Naive thymus-derived CD4-positive, alpha-beta T cell (primary cell): ENCODE measurements around the gene SH2D5. TPM values are rescaled to one million over a fixed set of nuclear protein-coding genes. Genes with fewer than 3 reads are reported as not detected.

Experiments
- ATAC-seq: fragments of 150-1000 bp; cut with Tn5 transposase; 2 replicates; pipeline ENCODE4 v1.10.0; 2021; ENCODE audit warnings: mild to moderate bottlenecking, moderate library complexity
- CTCF ChIA-PET: fragments of 350-600 bp; sonication (Branson Sonifier 250); formaldehyde crosslinking; loops from one replicate; lab custom pipeline; 2021; ENCODE audit warnings: antibody characterized with exemption; lab: Charles Lee
- POLR2A ChIA-PET: fragments of 350-600 bp; sonication (Branson Sonifier 250); formaldehyde crosslinking; loops from one replicate; lab custom pipeline; 2021; ENCODE audit warnings: antibody characterized with exemption, inconsistent platforms; lab: Charles Lee
- DNase-seq, 9 donors: peaks; one replicate each; pipeline versions ENCODE4 v3.0.0 to v3.0.0-alpha.2; 2020 to 2022; ENCODE audit warnings: mixed read lengths in 1 of 9
- H3K27ac ChIP-seq: one replicate; pipeline ENCODE4 v1.7.0; 2013; ENCODE audit warnings: mild to moderate bottlenecking, low read depth, low read length, moderate library complexity
- H3K27me3 ChIP-seq, 2 donors: one replicate each; pipeline ENCODE4 v1.7.0; 2013; ENCODE audit warnings: low read length in 2 of 2, mild to moderate bottlenecking in 2 of 2, moderate library complexity in 2 of 2; ENCODE audit not compliant: control insufficient read depth in 2 of 2, insufficient read depth in 2 of 2
- H3K36me3 ChIP-seq, 3 experiments: 1 replicate in 2 of 3; 2 replicates in 1 of 3; pipeline ENCODE4 v1.7.0; 2013; ENCODE audit warnings: low read length in 3 of 3, mild to moderate bottlenecking in 3 of 3, moderate library complexity in 1 of 3; ENCODE audit not compliant: insufficient read depth in 3 of 3, control insufficient read depth in 2 of 3
- H3K4me1 ChIP-seq, 2 donors: one replicate each; pipeline ENCODE4 v1.7.0; 2013; ENCODE audit warnings: low read length in 2 of 2, mild to moderate bottlenecking in 2 of 2, moderate library complexity in 1 of 2; ENCODE audit not compliant: control insufficient read depth in 2 of 2, insufficient read depth in 2 of 2
- H3K4me3 ChIP-seq: 2 replicates; pipeline ENCODE4 v1.7.0; 2013; ENCODE audit warnings: mild to moderate bottlenecking, low read length
- H3K9me3 ChIP-seq, 3 experiments: 1 replicate in 2 of 3; 2 replicates in 1 of 3; pipeline ENCODE4 v1.7.0; 2013; ENCODE audit warnings: low read length in 3 of 3; ENCODE audit not compliant: control insufficient read depth in 2 of 3
- H3K27ac Mint-ChIP-seq, 9 donors: one replicate each; pipeline ENCODE4 v1.8.0; 2020 to 2022; ENCODE audit warnings: mixed read lengths in 9 of 9, mild to moderate bottlenecking in 8 of 9, moderate library complexity in 5 of 9, inconsistent platforms in 2 of 9
- H3K27me3 Mint-ChIP-seq, 5 donors: one replicate each; pipeline ENCODE4 v1.8.0; 2021 to 2022; ENCODE audit warnings: mixed read lengths in 5 of 5, mild to moderate bottlenecking in 1 of 5
- H3K36me3 Mint-ChIP-seq, 5 donors: one replicate each; pipeline ENCODE4 v1.8.0; 2020 to 2022; ENCODE audit warnings: mixed read lengths in 5 of 5, mild to moderate bottlenecking in 3 of 5, inconsistent platforms in 1 of 5
- H3K4me1 Mint-ChIP-seq, 7 donors: one replicate each; pipeline ENCODE4 v1.8.0; 2020 to 2022; ENCODE audit warnings: mixed read lengths in 7 of 7, mild to moderate bottlenecking in 3 of 7, inconsistent platforms in 1 of 7
- H3K4me3 Mint-ChIP-seq, 10 donors: one replicate each; pipeline ENCODE4 v1.8.0; 2020 to 2022; ENCODE audit warnings: mild to moderate bottlenecking in 10 of 10, mixed read lengths in 10 of 10, moderate library complexity in 6 of 10, inconsistent platforms in 2 of 10
- H3K9me3 Mint-ChIP-seq, 11 donors: one replicate each; pipeline ENCODE4 v1.8.0; 2020 to 2022; ENCODE audit warnings: mixed read lengths in 11 of 11, mild to moderate bottlenecking in 4 of 11, inconsistent platforms in 1 of 11, moderate library complexity in 1 of 11
- intact Hi-C, 2 donors: fragments of 100-400 bp; cut with micrococcal nuclease; formaldehyde crosslinking; loops; one replicate each; pipeline ENCODE4 v1.15.1; 2023
- polyA plus RNA-seq, 2 donors: library from polyadenylated mRNA; unstranded; fragments of 300-500 nt; fragmentation: Illumina TruSeq; gene quantifications; one replicate each; pipeline ENCODE4 v1.2.3, GENCODE V29; 2021
- total RNA-seq, 6 experiments: library from RNA in 5 of 6; stranded (reverse) in 5 of 6; gene quantifications; 1 replicate in 5 of 6; 2 replicates in 1 of 6; pipeline ENCODE4 v1.2.3 and lab custom pipeline; 2021 to 2026

The SH2D5 gene
- total RNA-seq = under 1 TPM in 2 of 5 experiments, not detected in 3; 0.35 TPM
- not detected for polyA plus RNA-seq
- not detected for total RNA-seq (lab: John Stamatoyannopoulos, UW)

GRCh38 chr1:20732588-20733359 is at the start of gene SH2D5:
SH2D5 (minus strand) TSS chr1:20732703; CDS start chr1:20728044, 4,659 bp downstream.
- H3K27me3 Mint-ChIP-seq = peaks cover 10 to 49% (median 21%) of the 10 kb centered on the region in 5 donors
- H3K4me1 ChIP-seq = peaks cover 8 to 14% of the 10 kb centered on the region in 2 donors
- CTCF ChIA-PET = no interaction called here
- no peak within 1 kb of the TSS for H3K27ac ChIP-seq
- peak within 1 kb of the TSS; percentile 63 for H3K4me3 ChIP-seq
- DNase-seq (peak in 8 of 9 donors; percentile 21 to 62 (median 47)), ATAC-seq (peak; percentile 85)
- H3K9me3 Mint-ChIP-seq = no peaks in the 10 kb centered on the region
- POLR2A ChIA-PET = no interaction called here
- intact Hi-C loops = loop anchor here (1.0 to 5.0 kb wide), 7 partner anchors 14 to 210 kb away; partner anchors contain the start of genes DDOST (in 1 of the 2), HP1BP3 (in 1 of the 2), KIF17 (in 1 of the 2) and PINK1 (in 1 of the 2)
- peak within 1 kb of the TSS; percentile 86 to 95 (median 88) for H3K4me3 Mint-ChIP-seq
- H3K4me1 Mint-ChIP-seq = peaks cover 10 to 23% (median 17%) of the 10 kb centered on the region in 7 donors
- peaks cover 0 to 9% (median 0%) of the 10 kb centered on the region in 3 experiments for H3K36me3 ChIP-seq
- H3K36me3 Mint-ChIP-seq = peaks cover 0 to 14% (median 0%) of the 10 kb centered on the region in 5 donors
- H3K9me3 ChIP-seq = no peaks in the 10 kb centered on the region
- H3K27ac Mint-ChIP-seq = peak within 1 kb of the TSS in 6 of 9 donors; percentile 28 to 83 (median 60)
- peaks cover 0 to 8% of the 10 kb centered on the region in 2 donors for H3K27me3 ChIP-seq

- POLR2A ChIA-PET = interaction anchor here (0.7 to 0.9 kb wide), 2 partner anchors 10 to 42 kb away, joined by 3 to 4 read pairs; no protein-coding TSS in a partner anchor
- H3K4me1 Mint-ChIP-seq = peaks cover 11 to 46% (median 39%) of the 10 kb centered on the region in 7 donors
- H3K27ac Mint-ChIP-seq = peak overlapping the region in 1 of 9 donors; percentile 41
Observed at GRCh38 chr1:20775700-20776099, 43.2 kb upstream of the SH2D5 start.

GRCh38 chr1:20771780-20772179 is 39.3 kb upstream of the SH2D5 start:
- Histone ChIP-seq H3K4me3 (no peak overlapping the region), H3K36me3 (peaks cover 30 to 92% (median 61%) of the 10 kb centered on the region in 3 experiments), H3K9me3 (no peaks in the 10 kb centered on the region), H3K27me3 (no peaks in the 10 kb centered on the region), H3K4me1 (no peaks in the 10 kb centered on the region), H3K27ac (no peak overlapping the region)
- peaks cover 0 to 21% (median 9%) of the 10 kb centered on the region in 7 donors for H3K4me1 Mint-ChIP-seq
- no peaks in the 10 kb centered on the region for H3K27me3 Mint-ChIP-seq
- no peak overlapping the region for H3K4me3 Mint-ChIP-seq
- ChIA-PET CTCF (no interaction called here), POLR2A (interaction anchor here (1.2 kb wide), 1 partner anchor 15 kb away, joined by 3 read pairs; the partner anchor contains the start of gene HP1BP3)
- H3K27ac Mint-ChIP-seq = peak overlapping the region in 1 of 9 donors; percentile 38
- peaks cover 4 to 42% (median 16%) of the 10 kb centered on the region in 5 donors for H3K36me3 Mint-ChIP-seq
- H3K9me3 Mint-ChIP-seq = no peaks in the 10 kb centered on the region
- DNase-seq (no peak), ATAC-seq (no peak)
- intact Hi-C loops = no loop called here

More at GRCh38 chr1:20775700-20776099, 43.2 kb upstream of the SH2D5 start:
- Histone ChIP-seq H3K4me3 (no peak overlapping the region), H3K9me3 (no peaks in the 10 kb centered on the region), H3K27me3 (no peaks in the 10 kb centered on the region), H3K4me1 (peaks cover 0 to 2% of the 10 kb centered on the region in 2 donors), H3K36me3 (peaks cover 31 to 75% (median 47%) of the 10 kb centered on the region in 3 experiments), H3K27ac (no peak overlapping the region)
- no peak overlapping the region for H3K4me3 Mint-ChIP-seq
- ATAC-seq = no peak
- CTCF ChIA-PET = no interaction called here
- intact Hi-C loops = no loop called here
- H3K9me3 Mint-ChIP-seq = no peaks in the 10 kb centered on the region
- peaks cover 4 to 38% (median 22%) of the 10 kb centered on the region in 5 donors for H3K36me3 Mint-ChIP-seq
- DNase-seq = no peak
- H3K27me3 Mint-ChIP-seq = no peaks in the 10 kb centered on the region

GRCh38 chr1:20770314-20771087 is 38.0 kb upstream of the SH2D5 start:
- CTCF ChIA-PET = interaction anchor here (1.8 kb wide), 1 partner anchor 10 kb away, joined by 4 read pairs; no protein-coding TSS in a partner anchor
- POLR2A ChIA-PET = interaction anchor here (1.2 kb wide), 1 partner anchor 16 kb away, joined by 3 read pairs; the partner anchor contains the start of gene HP1BP3
- peaks cover 7 to 42% (median 17%) of the 10 kb centered on the region in 5 donors for H3K36me3 Mint-ChIP-seq

GRCh38 chr1:20767271-20767670 is 34.8 kb upstream of the SH2D5 start:
- no peak for ATAC-seq
- Histone ChIP-seq H3K4me3 (no peak overlapping the region), H3K9me3 (no peaks in the 10 kb centered on the region), H3K4me1 (no peaks in the 10 kb centered on the region), H3K36me3 (peaks cover 26 to 96% (median 55%) of the 10 kb centered on the region in 3 experiments), H3K27ac (no peak overlapping the region), H3K27me3 (no peaks in the 10 kb centered on the region)
- peaks cover 0 to 4% (median 0%) of the 10 kb centered on the region in 7 donors for H3K4me1 Mint-ChIP-seq
- ChIA-PET POLR2A (interaction anchor here (0.9 kb wide), 1 partner anchor 19 kb away, joined by 3 read pairs; no protein-coding TSS in a partner anchor), CTCF (no interaction called here)
- no peak overlapping the region for H3K27ac Mint-ChIP-seq
- H3K9me3 Mint-ChIP-seq = no peaks in the 10 kb centered on the region
- H3K4me3 Mint-ChIP-seq = no peak overlapping the region
- peaks cover 13 to 49% (median 19%) of the 10 kb centered on the region in 5 donors for H3K36me3 Mint-ChIP-seq
- DNase-seq = no peak
- intact Hi-C loops = no loop called here
- no peaks in the 10 kb centered on the region for H3K27me3 Mint-ChIP-seq

More at GRCh38 chr1:20770314-20771087, 38.0 kb upstream of the SH2D5 start:
- Mint-ChIP-seq H3K27me3 (no peaks in the 10 kb centered on the region), H3K4me1 (peaks cover 0 to 12% (median 0%) of the 10 kb centered on the region in 7 donors), H3K4me3 (no peak overlapping the region), H3K27ac (peak overlapping the region in 1 of 9 donors; percentile 6), H3K9me3 (no peaks in the 10 kb centered on the region)
- Histone ChIP-seq H3K27me3 (no peaks in the 10 kb centered on the region), H3K36me3 (peaks cover 34 to 93% (median 70%) of the 10 kb centered on the region in 3 experiments), H3K4me1 (no peaks in the 10 kb centered on the region), H3K27ac (no peak overlapping the region), H3K4me3 (no peak overlapping the region), H3K9me3 (no peaks in the 10 kb centered on the region)
- intact Hi-C loops = no loop called here
- DNase-seq (no peak), ATAC-seq (no peak)

GRCh38 chr1:20763417-20763816 is 30.9 kb upstream of the SH2D5 start:
- Histone ChIP-seq H3K4me3 (no peak overlapping the region), H3K36me3 (peaks cover 27 to 99% (median 32%) of the 10 kb centered on the region in 3 experiments), H3K9me3 (no peaks in the 10 kb centered on the region), H3K4me1 (no peaks in the 10 kb centered on the region), H3K27me3 (no peaks in the 10 kb centered on the region), H3K27ac (no peak overlapping the region)
- Mint-ChIP-seq H3K36me3 (peaks cover 19 to 52% (median 30%) of the 10 kb centered on the region in 5 donors), H3K27me3 (no peaks in the 10 kb centered on the region), H3K4me3 (no peak overlapping the region), H3K27ac (peak overlapping the region in 3 of 9 donors; percentile 25 to 78 (median 53)), H3K9me3 (no peaks in the 10 kb centered on the region), H3K4me1 (no peaks in the 10 kb centered on the region)
- intact Hi-C loops = no loop called here
- DNase-seq = no peak
- no peak for ATAC-seq
- POLR2A ChIA-PET = no interaction called here
- CTCF ChIA-PET = no interaction called here
